SKM-1 treated with dmso at 0.1 percent for 144 hours (cell line): Measurements from ENCODE around the gene SLC22A12.
"Not testable (repeated sequence)": the region's sequence is repeated elsewhere in the genome, so short reads cannot be mapped to it uniquely, and the experiment has no call there.

ENCODE experiments used
- DNase-seq: peaks from one replicate; lab custom pipeline; 2025; ENCODE audit not compliant: unreplicated experiment; lab: John Stamatoyannopoulos, UW

SLC22A12 gene

DNA sequence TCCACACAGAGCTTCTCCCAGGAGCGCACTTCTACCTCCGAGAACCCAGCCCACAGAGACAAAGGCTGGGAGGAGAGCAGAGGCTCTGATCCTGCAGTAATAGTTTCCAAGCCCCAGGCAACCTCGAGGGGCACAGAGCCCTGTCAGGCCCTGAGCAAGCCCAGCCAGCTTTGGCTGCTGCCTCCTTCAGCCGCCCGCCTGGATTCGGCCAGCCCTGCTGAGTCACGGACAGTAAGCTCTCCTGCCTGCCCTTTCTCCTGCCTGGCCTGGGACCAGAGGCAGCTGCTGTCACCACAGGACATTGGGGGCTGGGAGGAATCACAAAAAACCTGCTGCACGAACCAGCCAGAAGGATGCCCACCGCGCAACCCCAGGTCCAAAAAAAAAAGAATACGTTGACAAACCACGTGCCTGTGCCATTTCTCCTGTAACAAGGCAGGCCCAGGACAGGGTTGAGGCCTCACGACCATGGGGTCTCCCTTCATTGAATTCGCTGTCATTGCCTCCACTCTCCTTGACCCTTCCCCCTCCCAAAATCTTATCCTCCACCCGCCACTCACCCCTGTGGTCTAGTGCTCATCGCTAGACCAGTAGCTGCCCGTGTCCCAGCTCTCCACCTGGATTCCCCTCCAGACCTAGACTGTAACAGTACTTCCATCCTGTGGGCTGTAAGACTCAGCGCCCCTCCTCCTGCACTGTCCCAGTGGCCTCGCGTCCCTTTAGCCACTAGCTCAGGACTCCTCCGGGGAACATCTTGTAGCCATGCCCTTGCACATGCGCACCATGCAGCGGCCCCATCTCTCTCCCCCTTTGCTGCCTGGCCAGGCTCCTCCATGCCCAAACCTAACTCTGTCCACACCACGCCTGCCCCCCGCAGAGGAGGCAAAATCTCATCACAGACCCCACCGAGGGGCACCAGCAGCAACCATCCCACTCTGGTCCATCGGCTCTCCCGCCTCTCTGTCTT lies 7.4 kb upstream of the SLC22A12 start:
- no peak for DNase-seq

DNA sequence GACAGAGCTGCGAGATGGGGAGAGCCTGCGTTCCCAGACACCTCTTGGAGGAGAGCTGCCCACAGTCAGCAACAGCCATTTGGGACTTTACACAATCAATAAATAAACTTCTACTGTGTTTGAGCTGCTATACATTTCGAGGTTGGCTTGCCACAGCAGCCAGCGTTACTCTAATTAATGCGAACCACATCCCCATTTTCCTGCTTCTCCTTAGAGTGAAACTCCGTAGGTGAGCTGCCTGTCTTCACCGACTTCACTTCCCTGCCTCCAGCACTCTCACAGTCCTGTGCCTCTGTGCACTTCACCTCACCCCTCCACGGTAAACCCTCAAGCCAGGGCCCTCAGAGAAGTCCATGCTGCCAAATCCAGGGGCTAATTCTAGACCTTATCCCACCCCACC lies 5.9 kb upstream of the SLC22A12 start:
- DNase-seq, result peak; percentile 15

DNA sequence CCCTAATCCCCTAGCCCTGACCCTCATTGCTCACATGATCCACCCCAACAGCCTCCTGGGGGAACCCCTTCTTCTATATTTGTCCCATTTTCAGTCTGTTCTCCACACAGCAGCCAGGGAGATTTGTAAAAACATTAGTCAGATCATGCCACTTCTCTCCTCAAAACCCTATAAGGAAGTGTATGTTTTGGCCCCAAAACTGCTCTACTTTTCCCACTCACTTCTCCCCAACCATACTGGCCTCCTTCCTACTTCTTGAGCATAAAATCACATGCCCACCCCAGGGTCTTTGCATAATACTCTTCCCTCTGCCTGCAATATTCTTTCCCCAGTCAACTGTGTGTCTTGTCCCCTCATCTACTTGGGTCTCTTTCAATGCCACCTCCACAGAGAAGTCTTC lies 4.7 kb upstream of the SLC22A12 start:
- no peak for DNase-seq

DNA sequence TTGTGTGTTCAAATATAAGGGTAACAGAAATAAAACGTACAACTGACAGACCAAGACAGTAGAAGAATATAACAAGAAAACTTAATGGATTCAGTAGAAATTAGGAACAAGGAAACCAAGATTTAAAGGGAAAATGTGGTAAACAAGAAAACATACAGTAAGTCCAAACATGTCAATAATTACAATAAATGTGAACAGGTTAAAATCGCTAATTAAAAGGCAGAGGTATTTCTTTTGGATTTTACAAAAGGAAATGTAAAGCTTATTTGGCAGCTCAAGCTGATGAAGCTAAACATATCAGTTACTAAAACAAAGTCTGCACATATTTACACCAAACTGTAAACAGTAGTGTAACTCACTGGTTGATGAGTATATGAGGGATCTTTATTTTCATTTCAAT lies 2.3 kb upstream of the SLC22A12 start:
- no peak for DNase-seq

DNA sequence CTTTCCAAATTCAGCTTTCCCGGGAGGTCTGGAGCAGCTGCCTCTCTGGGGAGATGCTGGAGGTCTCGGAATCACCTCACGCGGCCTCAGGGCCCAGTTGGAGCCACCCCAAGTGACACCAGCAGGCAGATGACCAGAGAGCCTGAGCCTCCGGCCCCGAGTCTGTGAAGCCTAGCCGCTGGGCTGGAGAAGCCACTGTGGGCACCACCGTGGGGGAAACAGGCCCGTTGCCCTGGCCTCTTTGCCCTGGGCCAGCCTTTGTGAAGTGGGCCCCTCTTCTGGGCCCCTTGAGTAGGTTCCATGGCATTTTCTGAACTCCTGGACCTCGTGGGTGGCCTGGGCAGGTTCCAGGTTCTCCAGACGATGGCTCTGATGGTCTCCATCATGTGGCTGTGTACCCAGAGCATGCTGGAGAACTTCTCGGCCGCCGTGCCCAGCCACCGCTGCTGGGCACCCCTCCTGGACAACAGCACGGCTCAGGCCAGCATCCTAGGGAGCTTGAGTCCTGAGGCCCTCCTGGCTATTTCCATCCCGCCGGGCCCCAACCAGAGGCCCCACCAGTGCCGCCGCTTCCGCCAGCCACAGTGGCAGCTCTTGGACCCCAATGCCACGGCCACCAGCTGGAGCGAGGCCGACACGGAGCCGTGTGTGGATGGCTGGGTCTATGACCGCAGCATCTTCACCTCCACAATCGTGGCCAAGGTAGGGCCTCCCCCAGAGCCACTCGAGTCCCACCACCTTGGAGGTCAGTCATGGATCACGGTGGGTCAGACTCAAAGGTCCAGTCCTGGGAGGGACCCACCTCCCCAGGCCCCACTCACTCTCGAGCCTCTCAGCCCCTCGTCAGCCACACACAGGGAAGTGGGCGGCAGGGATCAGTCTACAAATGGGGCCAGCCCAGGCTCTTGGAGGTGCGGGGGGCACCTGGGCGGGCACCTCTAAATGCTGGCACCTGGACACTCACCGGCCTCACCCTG lies 525 bp downstream of the SLC22A12 start:
- DNase-seq, result no peak

DNA sequence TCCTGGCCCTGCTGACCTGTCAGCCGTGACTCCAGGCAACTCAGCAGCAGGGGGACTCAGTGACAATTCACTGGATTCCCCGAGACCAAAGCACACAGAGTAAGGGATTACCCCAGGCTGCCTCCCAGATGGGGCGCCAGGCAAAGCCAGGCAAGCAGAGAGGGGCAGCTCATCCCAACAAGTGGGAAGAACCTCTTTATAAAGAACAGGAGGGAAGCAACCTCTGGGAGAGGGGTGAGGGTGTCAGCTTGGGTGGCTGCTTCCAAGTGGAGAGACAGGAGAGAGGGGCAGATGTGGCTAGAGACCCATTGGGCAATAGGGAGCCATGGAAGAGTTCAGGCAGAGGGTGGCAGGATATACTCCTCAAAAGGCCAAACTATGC lies 1.2 kb downstream of the SLC22A12 start:
- no peak for DNase-seq

DNA sequence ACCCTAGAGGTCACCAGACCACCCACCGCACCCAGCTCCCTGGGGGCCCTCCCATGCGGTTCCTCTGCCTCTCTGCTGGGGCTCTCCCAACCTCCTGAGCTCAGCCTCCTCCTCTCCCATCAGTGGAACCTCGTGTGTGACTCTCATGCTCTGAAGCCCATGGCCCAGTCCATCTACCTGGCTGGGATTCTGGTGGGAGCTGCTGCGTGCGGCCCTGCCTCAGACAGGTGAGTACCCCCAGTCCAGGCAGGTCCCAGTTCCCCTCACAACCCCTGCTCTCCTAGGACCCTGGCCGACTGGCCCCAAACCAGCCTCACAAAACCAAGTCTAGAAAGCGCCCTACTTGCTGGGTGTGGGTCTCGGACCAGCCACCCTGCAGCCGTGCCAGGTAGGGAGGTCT lies 1.6 kb downstream of the SLC22A12 start:
- DNase-seq, result no peak

DNA sequence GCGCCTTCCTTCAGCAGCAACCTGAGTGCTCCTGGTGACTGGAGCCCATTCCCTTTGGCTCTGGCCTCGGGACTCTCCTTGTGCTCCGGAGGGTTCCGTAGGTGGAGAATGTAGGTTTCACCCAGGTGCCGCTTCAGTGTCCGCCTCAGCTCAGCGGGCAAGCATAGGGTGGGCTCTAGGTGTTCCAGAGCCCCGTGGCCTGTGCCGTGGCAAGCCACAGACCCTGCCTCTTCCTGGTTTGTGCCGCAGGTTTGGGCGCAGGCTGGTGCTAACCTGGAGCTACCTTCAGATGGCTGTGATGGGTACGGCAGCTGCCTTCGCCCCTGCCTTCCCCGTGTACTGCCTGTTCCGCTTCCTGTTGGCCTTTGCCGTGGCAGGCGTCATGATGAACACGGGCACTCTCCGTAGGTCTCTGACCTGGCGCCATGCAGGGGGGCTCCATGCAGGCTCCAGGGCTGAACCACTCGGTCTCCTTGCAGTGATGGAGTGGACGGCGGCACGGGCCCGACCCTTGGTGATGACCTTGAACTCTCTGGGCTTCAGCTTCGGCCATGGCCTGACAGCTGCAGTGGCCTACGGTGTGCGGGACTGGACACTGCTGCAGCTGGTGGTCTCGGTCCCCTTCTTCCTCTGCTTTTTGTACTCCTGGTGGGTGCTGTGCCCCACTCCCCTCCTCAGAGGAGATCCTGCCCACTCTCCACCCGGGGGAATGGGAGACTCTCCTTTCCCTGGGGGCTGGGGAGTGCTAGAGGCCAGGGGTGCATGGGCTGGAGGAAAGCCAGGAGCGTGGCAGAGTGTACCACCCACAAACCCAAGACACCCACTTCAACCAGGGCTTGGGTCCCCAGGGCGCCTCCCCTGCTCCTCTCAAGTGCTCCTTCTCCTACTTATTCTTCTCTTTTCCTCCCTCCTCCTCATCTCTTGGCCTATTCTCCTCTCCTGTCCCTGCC lies 2.4 kb downstream of the SLC22A12 start:
- no peak for DNase-seq

DNA sequence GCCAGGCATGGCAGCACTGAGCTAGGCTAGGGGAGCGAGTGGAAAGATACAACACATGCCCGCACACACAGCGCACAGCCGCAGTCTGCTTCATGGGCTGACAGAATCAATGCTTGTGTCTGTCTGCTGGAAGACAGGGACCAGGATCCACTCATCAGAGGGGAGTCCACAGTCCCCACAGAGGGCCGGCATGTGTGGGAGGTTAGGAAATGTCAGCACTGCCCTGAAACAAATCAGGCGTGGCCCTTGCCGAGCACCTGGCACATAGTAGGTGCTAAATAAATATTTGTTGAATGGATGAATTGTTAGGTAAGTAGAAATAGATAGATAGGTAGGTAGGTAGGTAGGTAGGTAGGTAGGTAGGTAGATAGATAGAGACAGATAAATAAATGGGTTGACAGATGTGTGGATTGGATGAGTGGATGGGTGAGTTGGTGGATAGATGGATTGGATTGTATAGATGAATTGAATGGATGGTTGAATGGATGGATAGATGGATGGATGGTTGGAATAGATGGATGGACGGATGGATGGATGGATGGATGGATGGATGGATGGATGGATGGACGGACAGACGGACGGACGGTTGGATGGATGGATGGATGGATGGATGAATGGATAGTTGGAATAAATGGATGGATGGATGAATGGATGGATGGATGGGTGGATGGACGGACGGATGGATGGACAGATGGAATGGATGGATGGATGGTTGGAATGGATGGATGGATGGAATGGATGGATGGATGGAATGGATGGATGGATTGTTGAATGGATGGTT lies 3.3 kb downstream of the SLC22A12 start:
- no peak for DNase-seq

DNA sequence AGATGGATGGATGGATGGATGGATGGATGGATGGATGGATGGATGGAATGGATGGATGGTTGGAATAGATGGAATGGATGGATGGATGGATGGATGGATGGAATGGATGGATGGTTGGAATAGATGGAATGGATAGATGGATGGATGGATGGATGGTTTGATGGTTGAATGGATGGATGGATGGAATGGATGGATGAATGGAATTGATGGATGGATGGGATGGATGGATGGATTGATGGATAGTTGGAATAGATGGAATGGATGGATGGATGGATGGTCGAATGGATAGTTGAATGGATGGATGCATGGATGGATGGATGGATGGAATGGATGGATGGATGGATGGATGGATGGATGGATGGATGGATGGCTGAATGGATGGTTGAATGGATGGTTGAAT lies 4.9 kb downstream of the SLC22A12 start:
- DNase-seq, result not testable (repeated sequence)

DNA sequence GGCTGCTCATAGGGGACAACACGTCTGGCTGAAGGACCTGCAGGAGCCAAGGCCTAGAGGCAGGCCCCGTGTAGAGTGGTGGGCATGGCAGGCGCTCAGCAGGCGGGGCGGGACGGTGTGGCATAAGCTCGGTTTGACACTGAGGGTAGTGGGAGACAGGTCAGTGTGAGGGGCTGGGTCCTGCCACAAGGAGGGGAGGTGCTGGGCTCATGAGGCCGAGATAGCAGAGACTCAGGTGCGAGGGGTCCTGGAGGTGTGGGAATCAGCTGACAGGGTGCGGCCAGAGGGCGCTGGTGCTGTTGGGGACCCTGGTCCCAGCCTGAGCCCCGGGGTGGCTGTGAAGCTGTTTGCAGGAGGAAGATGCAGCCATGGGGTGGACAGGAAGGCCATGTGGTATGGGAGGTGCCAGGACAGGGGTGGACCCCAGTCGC lies 6.7 kb downstream of the SLC22A12 start:
- DNase-seq, result no peak

DNA sequence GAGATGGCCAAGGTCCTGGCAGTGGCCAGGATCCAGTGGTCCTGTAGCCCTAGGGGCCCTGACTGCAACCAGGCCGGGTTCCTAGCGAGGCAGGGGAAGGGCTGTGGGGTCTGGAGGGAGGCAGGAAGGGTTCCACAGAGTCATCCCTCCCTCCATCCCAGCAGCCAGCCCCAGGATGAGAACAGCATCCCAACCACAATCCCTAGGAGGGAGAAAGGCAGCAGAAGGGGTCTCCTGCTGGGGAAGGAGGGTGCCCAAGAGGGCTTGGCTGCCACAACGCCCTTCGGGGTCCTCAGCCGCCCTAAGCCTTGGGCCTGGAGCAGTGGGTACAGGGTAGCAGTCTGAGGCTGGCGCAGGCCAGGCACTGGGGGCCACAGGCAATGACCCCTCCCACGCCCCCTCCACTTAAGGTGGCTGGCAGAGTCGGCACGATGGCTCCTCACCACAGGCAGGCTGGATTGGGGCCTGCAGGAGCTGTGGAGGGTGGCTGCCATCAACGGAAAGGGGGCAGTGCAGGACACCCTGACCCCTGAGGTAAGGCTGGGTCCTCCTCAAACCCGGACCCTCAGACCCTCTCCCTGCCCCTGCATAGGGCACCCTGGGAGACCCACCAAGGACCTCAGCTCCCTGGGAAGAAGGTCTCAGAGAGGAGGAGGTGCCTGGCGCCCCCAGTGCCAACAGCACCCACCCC lies 7.2 kb downstream of the SLC22A12 start:
- no peak for DNase-seq

DNA sequence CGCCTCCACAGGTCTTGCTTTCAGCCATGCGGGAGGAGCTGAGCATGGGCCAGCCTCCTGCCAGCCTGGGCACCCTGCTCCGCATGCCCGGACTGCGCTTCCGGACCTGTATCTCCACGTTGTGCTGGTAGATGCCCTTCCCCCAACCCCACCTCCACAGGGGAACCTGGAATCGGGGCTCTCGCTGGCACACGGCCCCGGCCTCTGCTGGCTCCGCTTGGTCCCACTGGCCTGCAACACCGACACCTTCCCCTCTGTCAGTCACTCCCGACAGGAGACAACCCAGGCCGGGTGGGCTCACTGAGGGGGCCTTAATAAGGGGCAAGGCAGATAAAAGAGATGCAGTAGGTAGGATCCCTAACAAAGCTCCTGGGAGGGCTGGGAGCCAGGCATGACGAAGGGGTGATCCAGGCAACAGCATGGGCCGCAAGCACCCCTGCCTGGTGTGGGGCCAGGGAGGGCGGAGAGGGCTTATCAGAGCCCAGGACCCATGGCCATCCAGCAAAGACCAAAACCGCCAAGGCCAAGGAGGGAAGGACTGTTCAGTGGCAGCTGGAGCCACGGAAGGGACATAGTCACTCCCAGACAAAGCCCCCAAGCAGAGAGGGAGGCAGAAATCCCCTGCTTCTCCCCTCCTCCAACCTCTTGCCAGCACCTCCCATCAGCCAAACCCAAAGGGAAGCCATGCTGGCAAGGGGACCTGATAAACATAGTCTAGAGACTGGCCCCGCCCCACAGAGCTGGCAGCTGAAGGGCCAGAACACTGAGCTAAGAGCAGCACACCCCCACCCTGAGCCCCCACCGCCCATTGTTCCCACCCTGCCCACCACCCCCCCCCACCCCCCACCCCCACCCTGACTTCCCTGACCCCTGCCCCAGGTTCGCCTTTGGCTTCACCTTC lies 8.0 kb downstream of the SLC22A12 start:
- no peak for DNase-seq

DNA sequence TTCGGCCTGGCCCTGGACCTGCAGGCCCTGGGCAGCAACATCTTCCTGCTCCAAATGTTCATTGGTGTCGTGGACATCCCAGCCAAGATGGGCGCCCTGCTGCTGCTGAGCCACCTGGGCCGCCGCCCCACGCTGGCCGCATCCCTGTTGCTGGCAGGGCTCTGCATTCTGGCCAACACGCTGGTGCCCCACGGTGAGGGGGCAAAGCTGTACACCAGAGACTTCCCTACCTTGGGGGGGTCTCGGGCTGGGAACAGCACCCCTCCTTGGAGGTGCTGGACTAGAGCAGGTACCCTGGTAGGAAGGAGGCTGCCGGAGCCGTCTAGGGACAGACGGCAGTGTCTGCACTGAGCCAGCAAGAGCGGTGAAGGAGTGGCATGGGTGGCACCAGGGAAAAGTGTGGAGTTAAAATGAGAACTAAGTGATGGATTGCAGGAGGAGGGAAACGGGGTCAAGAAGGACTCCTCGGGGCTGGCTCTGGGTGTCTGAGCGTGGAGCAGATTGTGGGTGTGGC lies 8.7 kb downstream of the SLC22A12 start:
- DNase-seq, result no peak

DNA sequence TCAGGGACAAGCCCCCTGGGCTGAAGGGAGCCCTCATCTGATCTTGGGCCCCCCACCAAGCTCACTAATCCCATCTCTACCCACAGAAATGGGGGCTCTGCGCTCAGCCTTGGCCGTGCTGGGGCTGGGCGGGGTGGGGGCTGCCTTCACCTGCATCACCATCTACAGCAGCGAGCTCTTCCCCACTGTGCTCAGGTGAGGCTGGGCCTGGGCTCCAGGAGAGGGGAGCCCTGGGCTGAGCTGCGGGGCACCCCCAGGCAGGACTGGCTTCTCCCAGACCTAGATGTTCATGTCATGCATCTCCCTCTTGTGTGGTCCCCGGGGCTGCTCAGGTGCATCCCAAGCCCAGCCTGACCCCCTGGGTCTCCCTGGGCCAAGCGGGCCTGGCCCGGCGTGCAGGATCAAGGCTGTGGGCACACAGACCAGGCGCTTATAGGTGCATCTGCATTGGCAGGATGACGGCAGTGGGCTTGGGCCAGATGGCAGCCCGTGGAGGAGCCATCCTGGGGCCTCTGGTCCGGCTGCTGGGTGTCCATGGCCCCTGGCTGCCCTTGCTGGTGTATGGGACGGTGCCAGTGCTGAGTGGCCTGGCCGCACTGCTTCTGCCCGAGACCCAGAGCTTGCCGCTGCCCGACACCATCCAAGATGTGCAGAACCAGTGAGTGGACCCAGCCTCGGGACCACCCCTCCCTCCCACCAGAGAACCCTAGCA lies 9.4 kb downstream of the SLC22A12 start:
- DNase-seq, result no peak

DNA sequence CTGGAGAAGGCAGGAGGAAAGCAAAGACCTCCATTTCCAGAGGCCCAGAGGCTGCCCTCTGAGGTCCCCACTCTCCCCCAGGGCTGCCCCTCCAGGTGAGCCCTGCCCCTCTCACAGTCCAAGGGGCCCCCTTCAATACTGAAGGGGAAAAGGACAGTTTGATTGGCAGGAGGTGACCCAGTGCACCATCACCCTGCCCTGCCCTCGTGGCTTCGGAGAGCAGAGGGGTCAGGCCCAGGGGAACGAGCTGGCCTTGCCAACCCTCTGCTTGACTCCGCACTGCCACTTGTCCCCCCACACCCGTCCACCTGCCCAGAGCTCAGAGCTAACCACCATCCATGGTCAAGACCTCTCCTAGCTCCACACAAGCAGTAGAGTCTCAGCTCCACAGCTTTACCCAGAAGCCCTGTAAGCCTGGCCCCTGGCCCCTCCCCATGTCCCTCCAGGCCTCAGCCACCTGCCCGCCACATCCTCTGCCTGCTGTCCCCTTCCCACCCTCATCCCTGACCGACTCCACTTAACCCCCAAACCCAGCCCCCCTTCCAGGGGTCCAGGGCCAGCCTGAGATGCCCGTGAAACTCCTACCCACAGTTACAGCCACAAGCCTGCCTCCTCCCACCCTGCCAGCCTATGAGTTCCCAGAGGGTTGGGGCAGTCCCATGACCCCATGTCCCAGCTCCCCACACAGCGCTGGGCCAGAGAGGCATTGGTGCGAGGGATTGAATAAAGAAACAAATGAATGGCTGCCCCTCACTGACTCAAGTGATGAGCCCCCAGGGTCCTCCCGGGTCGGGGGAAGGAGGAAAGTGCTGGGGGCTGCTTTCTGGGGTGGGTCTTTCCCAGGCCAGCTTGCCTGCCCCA lies 10.8 kb downstream of the SLC22A12 start:
- no peak for DNase-seq
